ENCODE measurements around the gene DCLK3.

Gene DCLK3

DNA sequence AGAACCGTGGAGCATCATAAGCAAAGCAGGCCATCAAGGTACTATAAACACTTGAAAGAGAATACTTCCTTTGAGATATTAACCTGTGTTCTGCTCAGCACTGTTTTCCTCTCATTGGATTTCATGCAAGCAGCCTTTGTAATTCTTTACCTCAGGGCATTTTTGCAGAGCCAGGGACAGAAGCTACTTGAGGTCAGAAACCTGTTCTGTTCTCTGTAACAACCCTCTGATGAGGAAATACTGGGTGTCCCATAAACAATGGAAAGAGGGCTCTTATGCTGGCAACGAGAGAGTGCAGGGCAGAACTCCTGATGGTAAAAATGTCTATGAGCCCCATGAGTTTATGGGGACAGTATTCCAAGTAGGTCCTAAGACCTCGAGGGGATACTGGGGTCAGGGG, 66.0 kb downstream of the DCLK3 start:
- TF ChIP-seq, protein P1, sequence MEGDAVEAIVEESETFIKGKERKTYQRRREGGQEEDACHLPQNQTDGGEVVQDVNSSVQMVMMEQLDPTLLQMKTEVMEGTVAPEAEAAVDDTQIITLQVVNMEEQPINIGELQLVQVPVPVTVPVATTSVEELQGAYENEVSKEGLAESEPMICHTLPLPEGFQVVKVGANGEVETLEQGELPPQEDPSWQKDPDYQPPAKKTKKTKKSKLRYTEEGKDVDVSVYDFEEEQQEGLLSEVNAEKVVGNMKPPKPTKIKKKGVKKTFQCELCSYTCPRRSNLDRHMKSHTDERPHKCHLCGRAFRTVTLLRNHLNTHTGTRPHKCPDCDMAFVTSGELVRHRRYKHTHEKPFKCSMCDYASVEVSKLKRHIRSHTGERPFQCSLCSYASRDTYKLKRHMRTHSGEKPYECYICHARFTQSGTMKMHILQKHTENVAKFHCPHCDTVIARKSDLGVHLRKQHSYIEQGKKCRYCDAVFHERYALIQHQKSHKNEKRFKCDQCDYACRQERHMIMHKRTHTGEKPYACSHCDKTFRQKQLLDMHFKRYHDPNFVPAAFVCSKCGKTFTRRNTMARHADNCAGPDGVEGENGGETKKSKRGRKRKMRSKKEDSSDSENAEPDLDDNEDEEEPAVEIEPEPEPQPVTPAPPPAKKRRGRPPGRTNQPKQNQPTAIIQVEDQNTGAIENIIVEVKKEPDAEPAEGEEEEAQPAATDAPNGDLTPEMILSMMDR (IDR thresholded peaks at IDR 0.05; ENCODE audit: low read depth, low read length) = no peak
- DNase-seq = no peak
- no peaks in the 10 kb centered on the region for H3K27me3 ChIP-seq (ENCODE audit: insufficient read depth, low read depth, severe bottlenecking)

DNA sequence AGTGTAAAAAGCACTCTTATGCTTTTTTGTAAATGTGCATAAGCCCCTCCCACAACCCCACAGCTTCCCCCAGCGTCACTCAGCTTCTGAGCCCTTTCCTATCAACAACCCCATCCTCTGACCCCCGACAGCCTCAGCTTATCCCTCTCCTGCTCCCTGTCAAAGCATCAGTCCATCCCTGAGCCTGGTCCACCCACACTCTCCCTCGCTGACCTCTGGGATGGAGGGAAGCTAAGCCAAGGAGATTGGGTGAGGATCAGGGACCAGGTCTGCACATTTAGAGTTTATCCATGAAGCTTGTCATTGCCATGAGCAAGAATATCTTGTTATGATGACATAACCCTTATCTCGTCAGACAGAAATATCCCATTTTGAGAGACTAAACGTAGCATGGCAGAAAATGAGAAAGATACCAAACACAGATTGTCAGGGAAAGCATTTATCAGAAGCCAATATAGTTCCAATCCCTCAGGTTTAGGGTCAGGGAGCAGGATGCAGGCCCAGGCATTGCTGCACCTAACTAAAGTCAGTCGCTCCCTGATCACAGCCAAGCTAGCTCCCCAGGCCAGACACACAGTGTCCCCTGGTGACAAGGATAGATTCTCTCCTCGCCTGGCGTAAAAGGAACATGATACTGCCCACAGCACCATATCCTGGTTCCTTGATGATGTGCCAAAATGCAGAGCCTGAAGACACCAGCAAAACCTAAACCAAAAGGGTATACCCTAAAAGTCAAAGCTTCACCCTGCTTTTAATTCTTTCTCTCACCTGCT, 66.9 kb downstream of the DCLK3 start:
- H3K27ac ChIP-seq = no peak overlapping the region
- no peaks in the 10 kb centered on the region for H3K36me3 ChIP-seq
- no peak overlapping the region for H3K4me3 ChIP-seq (ENCODE audit: low read depth, low read length)
- H3K9me3 ChIP-seq (ENCODE audit: severe bottlenecking) = peaks cover 5% of the 10 kb centered on the region
- peak; percentile 44 for DNase-seq
- no peaks in the 10 kb centered on the region for H3K27me3 ChIP-seq (ENCODE audit: insufficient read depth, low read depth, severe bottlenecking)
- TF ChIP-seq, protein P1 (IDR thresholded peaks at IDR 0.05; ENCODE audit: low read depth, low read length) = peak; percentile 57

More for the DNA sequence above, 66.0 kb downstream of the DCLK3 start:
- no peak overlapping the region for H3K27ac ChIP-seq
- H3K4me3 ChIP-seq (ENCODE audit: low read depth, low read length) = no peak overlapping the region
- no peaks in the 10 kb centered on the region for H3K36me3 ChIP-seq
- H3K9me3 ChIP-seq (ENCODE audit: severe bottlenecking) = peaks cover under 1% of the 10 kb centered on the region

DNA sequence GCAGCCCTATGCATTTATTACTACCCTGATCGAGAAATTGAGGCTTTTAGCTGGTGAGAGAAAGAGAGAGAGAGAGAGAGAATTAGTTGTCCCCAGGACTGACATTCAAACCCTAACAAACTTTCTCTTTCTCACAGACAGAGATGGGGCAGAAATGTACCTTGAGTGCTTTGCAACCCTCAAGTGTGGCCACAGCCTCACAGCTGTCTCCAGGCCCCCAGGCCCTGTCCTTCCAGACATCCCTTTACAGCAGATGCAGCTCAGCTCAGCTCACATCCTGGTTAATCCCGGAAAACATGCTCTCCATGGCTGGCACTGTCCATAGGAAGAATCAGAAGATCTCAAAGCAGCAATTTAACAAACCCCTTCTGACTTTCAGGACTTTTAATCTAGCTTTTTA, 67.6 kb downstream of the DCLK3 start:
- Histone ChIP-seq H3K27me3 (ENCODE audit: insufficient read depth, low read depth, severe bottlenecking) (no peaks in the 10 kb centered on the region), H3K4me3 (ENCODE audit: low read depth, low read length) (no peak overlapping the region), H3K27ac (no peak overlapping the region), H3K36me3 (no peaks in the 10 kb centered on the region), H3K9me3 (ENCODE audit: severe bottlenecking) (peaks cover 5% of the 10 kb centered on the region)
- no peak for DNase-seq
- TF ChIP-seq, protein P1 (IDR thresholded peaks at IDR 0.05; ENCODE audit: low read depth, low read length) = no peak

DNA sequence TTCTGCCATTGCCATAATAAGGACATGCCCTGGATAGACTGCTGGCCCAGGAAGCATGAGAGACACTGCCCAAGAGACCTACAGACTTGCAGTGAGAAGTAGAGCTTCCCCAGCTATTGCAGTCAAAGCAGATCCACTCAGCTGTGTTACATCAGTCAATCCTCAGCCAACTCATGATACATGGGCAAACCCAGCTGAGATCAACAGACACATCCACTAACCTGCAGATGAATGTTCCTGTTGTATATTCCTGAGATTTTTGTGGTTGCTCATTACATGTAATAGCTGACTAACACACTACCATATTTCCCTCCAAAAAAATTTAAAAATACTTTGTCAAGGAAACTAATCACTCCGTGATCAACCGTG, 68.6 kb downstream of the DCLK3 start:
- no peak for DNase-seq

DNA sequence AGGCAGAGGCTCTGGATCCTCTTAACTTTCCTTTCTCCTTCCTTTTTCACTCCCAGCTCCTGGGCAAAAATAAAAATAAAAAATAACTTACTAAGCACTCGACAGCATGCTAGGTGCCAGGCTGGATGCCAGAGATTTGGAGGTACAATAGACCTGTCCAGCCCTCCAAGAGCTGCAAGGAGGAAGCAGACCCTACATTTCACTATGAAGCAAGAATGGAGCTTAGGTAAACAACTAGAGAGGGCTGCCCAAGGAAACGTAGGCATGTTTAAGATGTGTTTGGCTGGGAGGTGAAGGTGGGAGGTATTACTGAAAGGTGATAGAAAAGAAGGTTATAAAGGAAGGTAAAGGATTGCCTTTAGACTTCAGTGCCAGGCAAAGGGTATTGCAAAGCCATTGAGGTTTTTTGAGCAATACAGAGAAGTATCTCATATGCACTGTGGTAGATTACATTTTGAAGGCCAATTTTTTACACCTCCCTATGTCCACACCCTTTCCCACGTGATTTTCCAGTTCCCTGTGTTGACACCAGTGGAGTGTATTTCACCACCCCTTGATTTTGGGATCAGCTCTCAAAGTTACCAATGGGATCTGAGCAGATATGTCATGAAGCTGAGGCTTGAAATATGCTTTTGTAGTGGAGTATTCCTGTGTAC, 69.1 kb downstream of the DCLK3 start:
- TF ChIP-seq, protein P1 (IDR thresholded peaks at IDR 0.05; ENCODE audit: low read depth, low read length) = no peak
- Histone ChIP-seq H3K36me3 (no peaks in the 10 kb centered on the region), H3K27ac (no peak overlapping the region), H3K27me3 (ENCODE audit: insufficient read depth, low read depth, severe bottlenecking) (no peaks in the 10 kb centered on the region), H3K9me3 (ENCODE audit: severe bottlenecking) (peaks cover 5% of the 10 kb centered on the region), H3K4me3 (ENCODE audit: low read depth, low read length) (no peak overlapping the region)
- no peak for DNase-seq

More for the DNA sequence above, 68.6 kb downstream of the DCLK3 start:
- TF ChIP-seq, protein P1 (IDR thresholded peaks at IDR 0.05; ENCODE audit: low read depth, low read length) = no peak
- H3K27me3 ChIP-seq (ENCODE audit: insufficient read depth, low read depth, severe bottlenecking) = no peaks in the 10 kb centered on the region
- H3K9me3 ChIP-seq (ENCODE audit: severe bottlenecking) = peaks cover 5% of the 10 kb centered on the region
- no peaks in the 10 kb centered on the region for H3K36me3 ChIP-seq
- no peak overlapping the region for H3K4me3 ChIP-seq (ENCODE audit: low read depth, low read length)
- H3K27ac ChIP-seq = no peak overlapping the region
